HepG2 (cell line): ENCODE data around the gene PLSCR4.

Source experiments
- CHCHD3 ChIP-seq: sonication (generic); formaldehyde crosslinking; IDR thresholded peaks from 2 replicates; pipeline ENCODE4 v1.8.0; 2022; ENCODE audit warnings: mild to moderate bottlenecking, missing genetic modification reagents, moderate library complexity
- EZH2 ChIP-seq: conservative IDR thresholded peaks from 2 replicates; pipeline ENCODE4 v1.6.1; 2012; ENCODE audit warnings: mild to moderate bottlenecking, low read depth, low read length, moderate library complexity
- FOXC1 ChIP-seq: sonication (generic); formaldehyde crosslinking; IDR thresholded peaks from 2 replicates; pipeline ENCODE4 v1.8.0; 2022; ENCODE audit warnings: mild to moderate bottlenecking, missing genetic modification reagents, borderline replicate concordance
- MYC ChIP-seq: sonication (generic); formaldehyde crosslinking; IDR thresholded peaks from 2 replicates; pipeline ENCODE4 v1.9.0; 2021; ENCODE audit warnings: missing genetic modification reagents, borderline replicate concordance
- NFYB ChIP-seq: sonication (generic); formaldehyde crosslinking; IDR thresholded peaks from 2 replicates; pipeline ENCODE4 v1.4.0; 2020; ENCODE audit warnings: missing genetic modification reagents
- POLR2A ChIP-seq, 2 experiments: IDR thresholded peaks; 2 replicates each; pipeline ENCODE4 v1.6.1; 2011; ENCODE audit warnings: low read depth in 2 of 2, low read length in 2 of 2, mild to moderate bottlenecking in 1 of 2, moderate library complexity in 1 of 2; ENCODE audit not compliant: insufficient read depth in 1 of 2
- PRDM10 ChIP-seq: sonication (generic); formaldehyde crosslinking; IDR thresholded peaks from 2 replicates; pipeline ENCODE4 v1.4.0; 2020; ENCODE audit warnings: low read depth, missing genetic modification reagents
- PREB ChIP-seq: sonication (generic); formaldehyde crosslinking; IDR thresholded peaks from 2 replicates; pipeline ENCODE4 v1.4.0; 2020; ENCODE audit warnings: missing genetic modification reagents

- TF ChIP-seq EZH2: no peak
- TF ChIP-seq FOXC1 (CRISPR knock-in tag): no peak
- TF ChIP-seq CHCHD3 (CRISPR knock-in tag): no peak
- TF ChIP-seq MYC (CRISPR knock-in tag): no peak
- peak in 1 of 2 experiments; percentile 55; a peak in 1 of 4 replicates for TF ChIP-seq POLR2A (IDR thresholded peaks at IDR 0.05; ENCODE audit: insufficient read depth in 1 of 2, low read depth in 2 of 2, low read length in 2 of 2)
- TF ChIP-seq PREB (CRISPR knock-in tag): no peak
- no peak for TF ChIP-seq PRDM10 (CRISPR knock-in tag)
- TF ChIP-seq NFYB (CRISPR knock-in tag): no peak
Observed at GRCh38 chr3:146152834-146153233, 98.1 kb downstream of the PLSCR4 start.
